HG03108 (cell line): ENCODE data around the gene TRDMT1.

Source experiments
- ATAC-seq: cut with Tn5 transposase; IDR thresholded peaks from one replicate; pipeline ENCODE4 v1.9.1; 2021; ENCODE audit warnings: moderate library complexity; ENCODE audit not compliant: unreplicated experiment

The TRDMT1 gene

GRCh38 chr10:17106991-17107390 is 94.5 kb downstream of the TRDMT1 start:
- no peak for ATAC-seq

GRCh38 chr10:17101910-17102266 is 99.6 kb downstream of the TRDMT1 start:
- ATAC-seq, result no peak

DNA sequence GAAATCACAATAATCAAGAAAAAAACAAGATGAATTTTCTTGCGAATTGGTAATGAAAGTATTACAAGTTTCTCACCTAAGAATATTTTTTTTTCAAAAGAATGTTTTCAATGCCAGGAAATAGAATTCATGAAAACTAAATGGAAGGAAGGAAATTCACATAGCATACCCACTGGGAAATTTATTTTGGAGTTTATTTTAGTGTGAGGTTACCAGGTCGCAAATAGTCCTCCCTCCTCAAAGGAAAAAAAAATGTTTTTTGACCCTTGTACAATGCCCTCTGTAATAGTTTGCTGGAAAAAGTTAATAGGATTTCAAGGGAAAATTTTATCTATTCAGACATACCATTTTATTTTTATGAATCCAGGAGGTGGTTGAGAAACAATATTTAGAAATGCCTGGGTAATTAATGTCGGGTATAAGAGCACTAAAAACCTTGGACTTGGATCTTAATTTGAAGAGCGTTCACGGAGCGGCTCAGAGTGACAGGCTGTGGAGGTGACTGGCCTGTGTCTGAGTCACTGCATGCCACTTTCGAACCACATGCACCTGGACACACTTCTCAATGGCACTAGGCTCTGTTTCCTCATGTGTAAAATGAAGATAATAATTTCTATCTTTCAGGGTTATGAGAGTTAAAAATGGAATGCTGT is 100.1 kb downstream of the TRDMT1 start:
- ATAC-seq, result no peak

GRCh38 chr10:17100586-17100985 is 100.9 kb downstream of the TRDMT1 start:
- ATAC-seq, result no peak

DNA sequence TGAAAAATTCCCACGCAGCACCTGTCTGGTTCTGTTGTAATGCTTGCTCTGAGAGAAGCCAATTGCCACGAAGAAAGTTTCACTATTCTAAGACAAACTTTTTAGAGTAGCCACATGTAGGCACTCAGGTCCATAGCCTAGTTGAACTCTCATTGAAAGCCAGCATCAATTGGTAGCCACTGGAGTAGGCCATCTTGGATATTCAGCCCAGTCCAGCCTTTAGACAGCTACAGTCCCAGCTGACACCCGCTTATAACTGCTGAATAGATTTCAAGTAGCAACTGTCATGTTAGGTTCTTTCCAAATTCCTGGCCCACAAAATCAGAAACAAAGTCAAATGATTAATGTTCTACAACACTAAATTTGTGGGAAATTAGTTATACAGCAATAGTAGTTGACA is 103.5 kb downstream of the TRDMT1 start:
- no peak for ATAC-seq
